Endothelial cell (in vitro differentiated cells): Measurements from ENCODE around the gene CCDC102A. TPM values are rescaled to one million over a fixed set of nuclear protein-coding genes. Genes with fewer than 3 reads are reported as not detected.

Experiments
- DNase-seq: peaks from one replicate; pipeline ENCODE4 v3.0.0; 2021; ENCODE audit warnings: low spot score
- H3K27ac Mint-ChIP-seq: one replicate; pipeline ENCODE4 v1.8.0; 2021; ENCODE audit warnings: mixed read lengths, inconsistent platforms; ENCODE audit not compliant: unreplicated experiment
- H3K27me3 Mint-ChIP-seq: one replicate; pipeline ENCODE4 v1.8.0; 2021; ENCODE audit warnings: mild to moderate bottlenecking, moderate library complexity, mixed read lengths, inconsistent platforms; ENCODE audit not compliant: unreplicated experiment
- H3K36me3 Mint-ChIP-seq: one replicate; pipeline ENCODE4 v1.8.0; 2021; ENCODE audit warnings: mild to moderate bottlenecking, low read depth, mixed read lengths, inconsistent platforms; ENCODE audit not compliant: unreplicated experiment
- H3K4me1 Mint-ChIP-seq: one replicate; pipeline ENCODE4 v1.8.0; 2021; ENCODE audit warnings: mild to moderate bottlenecking, mixed read lengths, inconsistent platforms; ENCODE audit not compliant: unreplicated experiment
- H3K4me3 Mint-ChIP-seq: one replicate; pipeline ENCODE4 v1.8.0; 2021; ENCODE audit warnings: mild to moderate bottlenecking, mixed read lengths, inconsistent platforms; ENCODE audit not compliant: unreplicated experiment
- H3K9me3 Mint-ChIP-seq: one replicate; pipeline ENCODE4 v1.8.0; 2021; ENCODE audit warnings: mixed read lengths, inconsistent platforms; ENCODE audit not compliant: unreplicated experiment
- total RNA-seq: library from RNA; stranded (reverse); fragmentation: NEBNext Ultra II Directional; extraction: Animal tissue kit (Norgen Biotek cat#: 25700); gene quantifications from one replicate; pipeline ENCODE4 v1.2.1, GENCODE V29; 2021; ENCODE audit not compliant: unreplicated experiment
- TF ChIP-seq, protein P1 (sequence below): fragments of 200-600 bp; sonication (generic); IDR thresholded peaks from one replicate; pipeline ENCODE4 v1.5.0; 2021; ENCODE audit warnings: antibody characterized with exemption; ENCODE audit not compliant: unreplicated experiment

The CCDC102A gene
- total RNA-seq, 1 donor from 2014 or later: 14.6 TPM

DNA sequence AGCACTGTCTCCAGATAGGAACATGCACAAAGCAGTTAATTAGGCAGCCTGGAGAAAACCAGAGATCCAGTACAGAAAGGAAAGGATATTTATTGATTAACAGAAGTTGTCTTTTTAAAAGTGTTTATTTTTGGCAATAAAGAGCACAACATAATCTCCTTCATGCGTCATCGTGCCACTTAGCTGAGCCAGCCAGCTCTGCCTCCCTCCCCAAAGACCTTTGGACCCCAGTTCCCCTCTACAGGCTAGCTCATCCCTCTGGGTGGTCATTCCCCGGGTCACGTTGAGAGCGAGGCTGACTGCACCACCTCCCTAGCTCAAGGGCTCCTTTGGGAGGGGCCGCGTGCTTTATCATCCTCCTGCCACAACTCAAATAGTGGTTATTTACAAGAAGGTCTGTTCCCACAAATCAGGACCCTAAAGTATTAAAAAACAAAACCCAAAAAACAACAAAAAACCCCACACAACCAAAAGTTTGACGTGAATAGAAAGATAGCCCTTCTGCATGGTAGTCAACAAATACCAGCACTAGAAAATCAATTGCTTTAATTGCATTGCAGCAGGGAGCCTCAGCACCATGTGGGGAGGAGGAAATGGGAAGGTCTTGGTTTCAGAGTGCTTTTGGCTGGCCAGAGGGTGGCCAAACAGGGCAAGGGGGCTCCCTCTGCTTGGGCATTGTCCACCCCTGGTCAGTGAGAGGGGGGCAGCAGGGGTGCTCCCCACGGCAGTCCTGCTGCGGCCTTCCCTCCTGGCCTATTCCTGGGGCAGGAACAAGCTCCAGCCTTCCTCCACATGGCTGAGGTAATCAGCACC lies 64.3 kb downstream of the CCDC102A start:
- no peak for DNase-seq
- H3K9me3 Mint-ChIP-seq: no peaks in the 10 kb centered on the region
- H3K4me1 Mint-ChIP-seq: peaks cover 20% of the 10 kb centered on the region
- TF ChIP-seq, protein P1, sequence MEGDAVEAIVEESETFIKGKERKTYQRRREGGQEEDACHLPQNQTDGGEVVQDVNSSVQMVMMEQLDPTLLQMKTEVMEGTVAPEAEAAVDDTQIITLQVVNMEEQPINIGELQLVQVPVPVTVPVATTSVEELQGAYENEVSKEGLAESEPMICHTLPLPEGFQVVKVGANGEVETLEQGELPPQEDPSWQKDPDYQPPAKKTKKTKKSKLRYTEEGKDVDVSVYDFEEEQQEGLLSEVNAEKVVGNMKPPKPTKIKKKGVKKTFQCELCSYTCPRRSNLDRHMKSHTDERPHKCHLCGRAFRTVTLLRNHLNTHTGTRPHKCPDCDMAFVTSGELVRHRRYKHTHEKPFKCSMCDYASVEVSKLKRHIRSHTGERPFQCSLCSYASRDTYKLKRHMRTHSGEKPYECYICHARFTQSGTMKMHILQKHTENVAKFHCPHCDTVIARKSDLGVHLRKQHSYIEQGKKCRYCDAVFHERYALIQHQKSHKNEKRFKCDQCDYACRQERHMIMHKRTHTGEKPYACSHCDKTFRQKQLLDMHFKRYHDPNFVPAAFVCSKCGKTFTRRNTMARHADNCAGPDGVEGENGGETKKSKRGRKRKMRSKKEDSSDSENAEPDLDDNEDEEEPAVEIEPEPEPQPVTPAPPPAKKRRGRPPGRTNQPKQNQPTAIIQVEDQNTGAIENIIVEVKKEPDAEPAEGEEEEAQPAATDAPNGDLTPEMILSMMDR: no peak
- peak overlapping the region; percentile 50 for H3K27ac Mint-ChIP-seq
- peak overlapping the region; percentile 73 for H3K4me3 Mint-ChIP-seq
- H3K27me3 Mint-ChIP-seq: peaks cover 5% of the 10 kb centered on the region
- peaks cover 33% of the 10 kb centered on the region for H3K36me3 Mint-ChIP-seq

DNA sequence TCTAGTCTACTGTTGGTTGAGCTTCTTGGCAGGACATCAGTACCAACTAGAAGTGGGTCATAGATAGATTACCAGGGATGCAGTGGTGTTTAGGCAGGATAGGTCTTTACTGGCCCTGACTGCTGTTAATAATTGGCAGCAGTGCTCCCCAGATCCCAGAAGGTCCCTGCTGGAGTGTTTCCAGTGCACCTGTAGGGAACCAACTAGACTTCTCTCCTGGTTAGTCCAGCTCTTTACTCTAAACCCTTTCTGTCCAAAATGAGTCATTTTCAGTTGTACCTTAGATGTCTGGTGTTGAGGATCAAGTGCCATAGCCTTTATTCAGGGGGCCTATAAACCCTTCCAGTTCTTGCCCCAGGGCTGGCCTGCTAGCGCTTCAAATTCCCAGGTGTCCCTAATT lies 65.2 kb downstream of the CCDC102A start:
- Mint-ChIP-seq H3K36me3 (peaks cover 34% of the 10 kb centered on the region), H3K9me3 (no peaks in the 10 kb centered on the region), H3K4me1 (peaks cover 17% of the 10 kb centered on the region), H3K27me3 (peaks cover 4% of the 10 kb centered on the region), H3K27ac (no peak overlapping the region), H3K4me3 (no peak overlapping the region)
- DNase-seq: no peak
- TF ChIP-seq, protein P1: no peak

DNA sequence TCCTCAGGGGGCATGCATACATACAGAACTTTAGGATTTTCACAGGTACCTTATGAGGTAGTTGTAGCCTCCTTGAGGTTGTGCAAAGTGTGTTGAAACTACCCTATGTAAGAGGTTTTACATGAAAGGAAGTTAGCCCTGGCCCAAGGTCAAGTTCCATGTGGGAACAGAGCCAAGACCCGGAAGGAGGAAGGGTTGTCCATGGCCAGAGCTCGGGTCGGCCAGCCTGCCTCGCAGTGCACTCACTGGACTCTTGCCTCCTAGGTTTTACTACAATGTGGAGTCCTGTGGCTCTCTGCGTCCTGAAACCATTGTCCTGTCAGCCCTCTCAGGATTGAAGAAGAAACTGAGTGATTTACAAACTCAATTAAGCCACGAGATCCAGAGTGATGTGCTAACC lies 65.7 kb downstream of the CCDC102A start:
- no peak for DNase-seq
- Mint-ChIP-seq H3K36me3 (peaks cover 39% of the 10 kb centered on the region), H3K4me1 (peaks cover 14% of the 10 kb centered on the region), H3K4me3 (no peak overlapping the region), H3K27ac (no peak overlapping the region), H3K27me3 (peaks cover 4% of the 10 kb centered on the region), H3K9me3 (no peaks in the 10 kb centered on the region)
- TF ChIP-seq, protein P1: no peak

- H3K4me3 Mint-ChIP-seq: no peak overlapping the region
- H3K9me3 Mint-ChIP-seq: no peaks in the 10 kb centered on the region
- DNase-seq: no peak
- H3K27me3 Mint-ChIP-seq: peaks cover 4% of the 10 kb centered on the region
- peaks cover 10% of the 10 kb centered on the region for H3K4me1 Mint-ChIP-seq
- TF ChIP-seq, protein P1: no peak
- H3K36me3 Mint-ChIP-seq: peaks cover 39% of the 10 kb centered on the region
- H3K27ac Mint-ChIP-seq: no peak overlapping the region
Observed at GRCh38 chr16:57469917-57470470, 66.4 kb downstream of the CCDC102A start.

GRCh38 chr16:57469046-57469445 lies 67.3 kb downstream of the CCDC102A start:
- TF ChIP-seq, protein P1: no peak
- Mint-ChIP-seq H3K9me3 (no peaks in the 10 kb centered on the region), H3K27ac (no peak overlapping the region), H3K27me3 (peaks cover 4% of the 10 kb centered on the region), H3K36me3 (peaks cover 39% of the 10 kb centered on the region), H3K4me1 (peaks cover 4% of the 10 kb centered on the region), H3K4me3 (no peak overlapping the region)
- no peak for DNase-seq
